ENCODE measurements around the gene ADAMTSL3.

- TF ChIP-seq POLR2A (IDR thresholded peaks at IDR 0.05), result no peak
- TF ChIP-seq, protein P1, sequence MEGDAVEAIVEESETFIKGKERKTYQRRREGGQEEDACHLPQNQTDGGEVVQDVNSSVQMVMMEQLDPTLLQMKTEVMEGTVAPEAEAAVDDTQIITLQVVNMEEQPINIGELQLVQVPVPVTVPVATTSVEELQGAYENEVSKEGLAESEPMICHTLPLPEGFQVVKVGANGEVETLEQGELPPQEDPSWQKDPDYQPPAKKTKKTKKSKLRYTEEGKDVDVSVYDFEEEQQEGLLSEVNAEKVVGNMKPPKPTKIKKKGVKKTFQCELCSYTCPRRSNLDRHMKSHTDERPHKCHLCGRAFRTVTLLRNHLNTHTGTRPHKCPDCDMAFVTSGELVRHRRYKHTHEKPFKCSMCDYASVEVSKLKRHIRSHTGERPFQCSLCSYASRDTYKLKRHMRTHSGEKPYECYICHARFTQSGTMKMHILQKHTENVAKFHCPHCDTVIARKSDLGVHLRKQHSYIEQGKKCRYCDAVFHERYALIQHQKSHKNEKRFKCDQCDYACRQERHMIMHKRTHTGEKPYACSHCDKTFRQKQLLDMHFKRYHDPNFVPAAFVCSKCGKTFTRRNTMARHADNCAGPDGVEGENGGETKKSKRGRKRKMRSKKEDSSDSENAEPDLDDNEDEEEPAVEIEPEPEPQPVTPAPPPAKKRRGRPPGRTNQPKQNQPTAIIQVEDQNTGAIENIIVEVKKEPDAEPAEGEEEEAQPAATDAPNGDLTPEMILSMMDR (IDR thresholded peaks at IDR 0.05), result no peak
- no peak for TF ChIP-seq EP300 (IDR thresholded peaks at IDR 0.05)
Measured at GRCh38 chr15:83935774-83936173, 281.9 kb downstream of the ADAMTSL3 start.
